GM23338 (cell line): Measurements from ENCODE around the gene TPRKB. TPM values are rescaled to one million over a fixed set of nuclear protein-coding genes. Genes with fewer than 3 reads are reported as not detected.

ENCODE experiments used
- ATAC-seq: fragments of 200-7000 bp; cut with Tn5 transposase; 3 replicates; pipeline ENCODE4 v1.9.1; 2020
- DNase-seq: peaks from one replicate; pipeline ENCODE4 v3.0.0-alpha.2; 2015; ENCODE audit warnings: low spot score
- H2AFZ ChIP-seq: fragments of 200-600 bp; sonication (generic); 2 replicates; pipeline ENCODE4 v1.8.0; 2016; ENCODE audit warnings: antibody characterized with exemption, mild to moderate bottlenecking, moderate library complexity
- H3F3A ChIP-seq: fragments of 200-600 bp; sonication (generic); replicated peaks from 2 replicates; pipeline ENCODE4 v1.8.0; 2017; ENCODE audit warnings: antibody characterized with exemption, mixed run types, low read depth
- H3K27ac ChIP-seq: fragments of 200-600 bp; sonication (generic); 2 replicates; pipeline ENCODE4 v1.6.1; 2016; ENCODE audit warnings: low read depth
- H3K27me3 ChIP-seq: fragments of 200-600 bp; sonication (generic); 2 replicates; pipeline ENCODE4 v1.8.0; 2016; ENCODE audit warnings: mild to moderate bottlenecking, mixed run types, moderate library complexity; ENCODE audit not compliant: insufficient read depth
- H3K36me3 ChIP-seq: fragments of 200-600 bp; sonication (generic); 2 replicates; pipeline ENCODE4 v1.8.0; 2016; ENCODE audit warnings: mild to moderate bottlenecking; ENCODE audit not compliant: insufficient read depth
- H3K4me1 ChIP-seq: fragments of 200-600 bp; sonication (generic); 2 replicates; pipeline ENCODE4 v1.8.0; 2016; ENCODE audit warnings: mild to moderate bottlenecking, moderate library complexity; ENCODE audit not compliant: insufficient read depth
- H3K4me2 ChIP-seq: fragments of 200-600 bp; sonication (generic); 2 replicates; pipeline ENCODE4 v1.7.1; 2017; ENCODE audit warnings: mixed run types
- H3K4me3 ChIP-seq: fragments of 200-600 bp; sonication (generic); 2 replicates; pipeline ENCODE4 v1.6.1; 2016; ENCODE audit warnings: mixed run types
- H3K79me2 ChIP-seq: fragments of 200-600 bp; sonication (generic); replicated peaks from 2 replicates; pipeline ENCODE4 v1.8.0; 2017; ENCODE audit warnings: mild to moderate bottlenecking; ENCODE audit not compliant: insufficient read depth
- H3K9me2 ChIP-seq: fragments of 200-600 bp; sonication (generic); 2 replicates; pipeline ENCODE4 v1.8.0; 2017; ENCODE audit not compliant: insufficient read depth
- H4K20me1 ChIP-seq: fragments of 200-600 bp; sonication (generic); replicated peaks from 2 replicates; pipeline ENCODE4 v1.8.0; 2017; ENCODE audit warnings: mild to moderate bottlenecking; ENCODE audit not compliant: insufficient read depth
- H3K27ac Mint-ChIP-seq: 2 replicates; pipeline ENCODE4 v1.8.0; 2020; ENCODE audit warnings: inconsistent platforms, mild to moderate bottlenecking, moderate library complexity, mixed read lengths
- H3K27me3 Mint-ChIP-seq: 3 replicates; pipeline ENCODE4 v1.8.0; 2022; ENCODE audit warnings: low read depth, mild to moderate bottlenecking, moderate library complexity, mixed read lengths, inconsistent platforms; ENCODE audit not compliant: insufficient read depth, poor library complexity
- H3K36me3 Mint-ChIP-seq: 3 replicates; pipeline ENCODE4 v1.8.0; 2021; ENCODE audit warnings: low read depth, mild to moderate bottlenecking, inconsistent platforms, moderate library complexity, mixed read lengths
- H3K4me1 Mint-ChIP-seq: 3 replicates; pipeline ENCODE4 v1.8.0; 2020; ENCODE audit warnings: mild to moderate bottlenecking, inconsistent platforms, mixed read lengths
- H3K4me3 Mint-ChIP-seq: 3 replicates; pipeline ENCODE4 v1.8.0; 2021; ENCODE audit warnings: moderate library complexity, mild to moderate bottlenecking, inconsistent platforms, mixed read lengths
- H3K9me3 Mint-ChIP-seq: 3 replicates; pipeline ENCODE4 v1.8.0; 2020; ENCODE audit warnings: moderate library complexity, mild to moderate bottlenecking, inconsistent platforms, mixed read lengths
- CREB1 ChIP-seq: fragments of 250-450 bp; sonication (Bioruptor Pico); IDR thresholded peaks from 2 replicates; pipeline ENCODE4 v1.5.0; 2020; ENCODE audit warnings: low read depth, mild to moderate bottlenecking, moderate library complexity
- ETS1 ChIP-seq: IDR thresholded peaks from 2 replicates; pipeline ENCODE4 v1.6.1; 2016; ENCODE audit warnings: antibody characterized with exemption
- EZH2 ChIP-seq: fragments of 200-600 bp; sonication (generic); IDR thresholded peaks from one replicate; pipeline ENCODE4 v1.8.0; 2017; ENCODE audit warnings: antibody characterized with exemption, mild to moderate bottlenecking, low read depth; ENCODE audit not compliant: unreplicated experiment
- EZH2phosphoT487 ChIP-seq: fragments of 200-600 bp; sonication (generic); IDR thresholded peaks from one replicate; pipeline ENCODE4 v1.8.1; 2018; ENCODE audit warnings: antibody characterized with exemption; ENCODE audit not compliant: unreplicated experiment
- NANOG ChIP-seq: IDR thresholded peaks from 2 replicates; pipeline ENCODE4 v1.6.1; 2016; ENCODE audit warnings: antibody characterized with exemption, borderline replicate concordance
- POLR2AphosphoS5 ChIP-seq: IDR thresholded peaks from 2 replicates; pipeline ENCODE4 v1.6.1; 2016; ENCODE audit warnings: antibody characterized with exemption, low read depth
- REST ChIP-seq: IDR thresholded peaks from one replicate; pipeline ENCODE4 v1.6.1; 2018; ENCODE audit warnings: antibody characterized with exemption; ENCODE audit not compliant: unreplicated experiment
- STAT1 ChIP-seq: IDR thresholded peaks from one replicate; pipeline ENCODE4 v1.6.1; 2016; ENCODE audit warnings: antibody characterized with exemption; ENCODE audit not compliant: unreplicated experiment
- ZNF114 ChIP-seq: fragments of 250-450 bp; sonication (Bioruptor Pico); IDR thresholded peaks from 2 replicates; pipeline ENCODE4 v1.5.0; 2020; ENCODE audit warnings: mild to moderate bottlenecking, moderate library complexity
- ZNF462 ChIP-seq: fragments of 250-450 bp; sonication (Bioruptor Pico); IDR thresholded peaks from 2 replicates; pipeline ENCODE4 v1.5.0; 2020; ENCODE audit warnings: mild to moderate bottlenecking, moderate library complexity
- polyA plus RNA-seq: library from polyadenylated mRNA; unstranded; fragments of >200 nt; fragmentation: Nextera tagmentation; extraction: Ambion mirVana; gene quantifications from 2 replicates; pipeline ENCODE4 v1.2.1, GENCODE V29; 2016
- total RNA-seq: library from RNA; depleted of rRNA; stranded (reverse); fragments of >200 nt; shearing (Covaris generic); gene quantifications from 2 replicates; pipeline ENCODE4 v1.2.3, GENCODE V29; 2014

TPRKB gene
- total and polyA plus RNA-seq, 2 experiments from 2014 or later: 31.2 to 186 TPM

GRCh38 chr2:73717251-73717606 lies 19.9 kb downstream of the TPRKB start:
- ATAC-seq (no peak), DNase-seq (no peak)
- Histone ChIP-seq H3K4me3 (no peak overlapping the region), H3K36me3 (no peaks in the 10 kb centered on the region), H3K9me2 (no peaks in the 10 kb centered on the region), H3K4me1 (no peaks in the 10 kb centered on the region), H3K27me3 (0 out of 2 replicates have a peak, but pooled peaks cover 3% of the 10 kb centered on the region), H3F3A (no peaks in the 10 kb centered on the region), H3K4me2 (no peak overlapping the region), H2AFZ (no peak overlapping the region), H3K27ac (no peak overlapping the region), H3K79me2 (no peaks in the 10 kb centered on the region), H4K20me1 (no peaks in the 10 kb centered on the region)
- no peaks in the 10 kb centered on the region for H3K4me1 Mint-ChIP-seq
- TF ChIP-seq NANOG (no peak), ZNF114 (CRISPR knock-in tag) (no peak), POLR2AphosphoS5 (no peak), EZH2phosphoT487 (no peak), ZNF462 (CRISPR knock-in tag) (no peak), REST (no peak), EZH2 (no peak), CREB1 (CRISPR knock-in tag) (no peak), ETS1 (no peak), STAT1 (no peak)
- H3K27me3 Mint-ChIP-seq: peaks cover 10% of the 10 kb centered on the region
- H3K4me3 Mint-ChIP-seq: no peak overlapping the region
- peaks cover 4% of the 10 kb centered on the region for H3K36me3 Mint-ChIP-seq
- H3K27ac Mint-ChIP-seq: no peak overlapping the region
- peaks cover 48% of the 10 kb centered on the region for H3K9me3 Mint-ChIP-seq
